HEK293T (cell line): ENCODE measurements around the gene PSMA7.

Experiments
- BHLHE40 ChIP-seq: fragments of 450-650 bp; IDR thresholded peaks from 2 replicates; pipeline ENCODE4 v1.6.1; 2016; ENCODE audit warnings: mild to moderate bottlenecking, moderate library complexity, borderline replicate concordance
- CTBP1 ChIP-seq: fragments of 450-650 bp; IDR thresholded peaks from 2 replicates; pipeline ENCODE4 v1.6.1; 2016; ENCODE audit warnings: borderline replicate concordance
- ELF4 ChIP-seq: fragments of 450-650 bp; IDR thresholded peaks from 2 replicates; pipeline ENCODE4 v1.6.1; 2017; ENCODE audit warnings: antibody characterized with exemption
- FOXA1 ChIP-seq: fragments of 450-650 bp; IDR thresholded peaks from 2 replicates; pipeline ENCODE4 v1.6.1; 2016; ENCODE audit warnings: mild to moderate bottlenecking
- FOXM1 ChIP-seq: fragments of 450-650 bp; IDR thresholded peaks from 2 replicates; pipeline ENCODE4 v1.6.1; 2017; ENCODE audit warnings: mild to moderate bottlenecking, borderline replicate concordance
- HDGF ChIP-seq: fragments of 450-650 bp; IDR thresholded peaks from 2 replicates; pipeline ENCODE4 v1.6.1; 2017; ENCODE audit warnings: antibody characterized with exemption, borderline replicate concordance
- SUZ12 ChIP-seq: fragments of 450-650 bp; IDR thresholded peaks from 2 replicates; pipeline ENCODE4 v1.6.1; 2016; ENCODE audit warnings: mild to moderate bottlenecking
- TF ChIP-seq, protein P1 (sequence below): fragments of 450-650 bp; IDR thresholded peaks from 2 replicates; pipeline ENCODE4 v1.6.1; 2016

DNA sequence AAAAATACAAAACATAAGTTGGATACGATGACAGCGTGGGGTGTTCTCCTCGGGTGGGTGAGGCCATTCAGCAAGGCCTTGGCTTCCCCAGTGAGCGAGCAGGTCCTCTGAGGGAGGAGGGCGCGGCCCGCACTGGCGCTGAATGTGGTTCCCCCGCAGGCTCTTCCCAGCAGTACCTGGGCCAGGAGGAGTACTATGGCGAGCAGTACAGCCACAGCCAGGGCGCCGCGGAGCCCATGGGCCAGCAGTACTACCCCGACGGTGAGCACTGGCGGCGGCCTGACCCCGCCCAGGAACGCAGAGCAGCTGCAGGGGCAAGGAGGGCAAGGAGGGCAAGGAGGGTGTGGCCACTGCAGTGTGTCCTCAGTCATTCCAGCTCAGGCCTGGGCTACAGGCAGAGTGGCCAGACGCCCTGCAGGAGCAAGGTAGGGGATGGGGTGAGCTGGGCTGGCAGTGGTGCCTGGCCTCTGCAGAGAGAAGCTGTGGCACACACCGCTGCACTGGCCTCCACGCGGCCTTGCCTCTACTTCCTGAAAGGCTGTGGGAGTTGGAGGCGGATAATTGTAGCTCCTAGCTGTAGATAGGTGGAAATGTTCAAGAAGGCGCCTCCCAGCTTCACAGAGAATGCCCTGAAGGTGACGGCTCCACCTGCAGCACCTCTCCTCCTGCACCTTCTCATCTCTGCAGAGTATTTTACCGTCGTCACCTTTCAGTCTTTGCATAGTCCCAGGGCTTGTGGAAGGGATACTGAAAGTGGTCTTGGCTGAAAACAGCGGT is 21.0 kb upstream of the PSMA7 start:
- TF ChIP-seq SUZ12 (no peak), CTBP1 (no peak), FOXA1 (no peak), HDGF (no peak), FOXM1 (no peak), ELF4 (no peak), BHLHE40 (no peak)
- TF ChIP-seq, protein P1, sequence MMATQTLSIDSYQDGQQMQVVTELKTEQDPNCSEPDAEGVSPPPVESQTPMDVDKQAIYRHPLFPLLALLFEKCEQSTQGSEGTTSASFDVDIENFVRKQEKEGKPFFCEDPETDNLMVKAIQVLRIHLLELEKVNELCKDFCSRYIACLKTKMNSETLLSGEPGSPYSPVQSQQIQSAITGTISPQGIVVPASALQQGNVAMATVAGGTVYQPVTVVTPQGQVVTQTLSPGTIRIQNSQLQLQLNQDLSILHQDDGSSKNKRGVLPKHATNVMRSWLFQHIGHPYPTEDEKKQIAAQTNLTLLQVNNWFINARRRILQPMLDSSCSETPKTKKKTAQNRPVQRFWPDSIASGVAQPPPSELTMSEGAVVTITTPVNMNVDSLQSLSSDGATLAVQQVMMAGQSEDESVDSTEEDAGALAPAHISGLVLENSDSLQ = no peak
